HL-60 (cell line): ENCODE measurements around the gene FRMD3.

Source experiments
- DNase-seq, 2 experiments: peaks; one replicate each; pipeline ENCODE4 v3.0.0-alpha.2; 2010 to 2020; ENCODE audit warnings: low read depth in 1 of 2, low spot score in 1 of 2
- H3K27ac ChIP-seq: fragments of 250-450 bp; sonication (Bioruptor Pico); replicated peaks from 2 replicates; pipeline ENCODE4 v1.5.1; 2020; ENCODE audit warnings: mild to moderate bottlenecking, moderate library complexity
- H3K27me3 ChIP-seq: fragments of 250-450 bp; sonication (Bioruptor Pico); 2 replicates; pipeline ENCODE4 v1.5.1; 2021; ENCODE audit warnings: mild to moderate bottlenecking, moderate library complexity; ENCODE audit not compliant: insufficient read depth, poor library complexity, severe bottlenecking
- H3K4me3 ChIP-seq: replicated peaks from 2 replicates; pipeline ENCODE4 v1.5.1; 2011; ENCODE audit warnings: mild to moderate bottlenecking, control low read depth, low read length; ENCODE audit not compliant: insufficient read depth
- CTCF ChIP-seq: IDR thresholded peaks from one replicate; pipeline ENCODE4 v1.5.1; 2011; ENCODE audit warnings: low read length, control low read depth, inconsistent platforms; ENCODE audit not compliant: insufficient read depth
- GABPA ChIP-seq: IDR thresholded peaks from 2 replicates; pipeline ENCODE4 v1.6.1; 2012; ENCODE audit warnings: low read depth
- POLR2AphosphoS5 ChIP-seq: IDR thresholded peaks from 2 replicates; pipeline ENCODE4 v1.6.1; 2012; ENCODE audit warnings: low read depth
- REST ChIP-seq: IDR thresholded peaks from 2 replicates; pipeline ENCODE4 v1.6.1; 2012; ENCODE audit warnings: low read depth; ENCODE audit not compliant: insufficient replicate concordance
- SPI1 ChIP-seq: IDR thresholded peaks from 2 replicates; pipeline ENCODE4 v1.6.1; 2012; ENCODE audit warnings: low read depth, mild to moderate bottlenecking, borderline replicate concordance

FRMD3 gene

GRCh38 chr9:83512621-83513020, 25.6 kb downstream of the FRMD3 start:
- H3K27me3 ChIP-seq: no peaks in the 10 kb centered on the region
- no peak overlapping the region for H3K4me3 ChIP-seq
- no peak overlapping the region for H3K27ac ChIP-seq
- no peak for DNase-seq
- TF ChIP-seq CTCF (no peak), GABPA (no peak), POLR2AphosphoS5 (no peak), SPI1 (no peak), REST (no peak)

GRCh38 chr9:83511051-83511450, 27.1 kb downstream of the FRMD3 start:
- peak; percentile 38; the same call in 1 of the 2 replicates for TF ChIP-seq SPI1
- no peak for TF ChIP-seq CTCF
- TF ChIP-seq REST: no peak
- H3K27ac ChIP-seq: peak overlapping the region; percentile 43
- H3K27me3 ChIP-seq: no peaks in the 10 kb centered on the region
- no peak overlapping the region for H3K4me3 ChIP-seq
- peak; percentile 8 to 38 for DNase-seq

DNA sequence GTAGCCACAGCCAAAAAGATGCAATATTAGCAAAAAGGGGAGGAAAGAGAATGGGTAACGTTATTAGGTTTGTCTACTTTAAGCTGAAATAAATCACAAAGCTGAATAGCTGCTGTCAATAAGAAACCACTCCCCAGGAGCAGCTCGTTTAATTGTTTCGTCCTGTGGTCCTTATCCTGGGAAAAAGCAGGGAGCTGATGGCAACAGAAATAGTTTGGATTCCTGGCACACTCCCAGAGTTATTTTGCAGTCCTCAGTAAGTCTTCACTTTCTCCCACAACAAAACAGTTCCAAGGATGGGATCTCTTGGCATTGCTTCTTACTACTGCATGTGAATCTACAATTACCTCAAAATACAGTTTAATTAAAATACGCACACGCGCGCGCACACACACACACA, 28.8 kb downstream of the FRMD3 start:
- TF ChIP-seq REST: no peak
- no peak for TF ChIP-seq CTCF
- no peak for TF ChIP-seq GABPA
- TF ChIP-seq SPI1: no peak
- TF ChIP-seq POLR2AphosphoS5: no peak
- Histone ChIP-seq H3K27me3 (no peaks in the 10 kb centered on the region), H3K4me3 (no peak overlapping the region), H3K27ac (no peak overlapping the region)
- DNase-seq: no peak
